Activated CD8-positive, alpha-beta memory T cell treated with anti-CD3 and anti-CD28 coated beads for 48 hours (primary cell): ENCODE results near the gene PIP4K2A.

Source experiments
- DNase-seq, 3 experiments: peaks; one replicate each; pipeline ENCODE4 v3.0.0-alpha.2; 2020; ENCODE audit warnings: low read depth in 2 of 3, low spot score in 2 of 3

The PIP4K2A gene

DNA sequence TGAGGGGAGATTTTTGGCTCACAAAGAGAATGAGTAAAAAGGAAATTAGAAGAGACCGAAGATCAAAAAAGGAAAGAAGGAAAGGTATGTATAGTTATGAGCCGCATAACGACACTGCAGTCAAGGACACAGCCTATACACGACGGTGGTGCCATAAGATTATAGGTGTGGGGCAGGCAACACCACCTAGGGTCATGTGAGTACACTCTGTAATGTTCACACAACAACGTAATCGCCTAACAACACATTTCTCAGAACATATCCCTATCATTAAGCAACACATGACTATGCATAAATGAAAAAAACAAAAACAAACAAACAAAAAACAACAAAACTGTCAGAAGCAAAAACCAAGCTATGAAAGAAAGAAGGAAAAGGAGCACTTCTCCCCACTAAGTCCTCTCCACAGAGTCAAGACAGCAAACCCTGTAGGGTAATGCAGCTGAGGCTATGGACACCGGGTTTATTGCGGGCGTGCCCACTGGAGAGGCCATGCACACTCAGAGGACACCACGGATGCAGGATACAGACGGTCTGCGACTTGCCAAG is 45.1 kb downstream of the PIP4K2A start:
- DNase-seq, result no peak

DNA sequence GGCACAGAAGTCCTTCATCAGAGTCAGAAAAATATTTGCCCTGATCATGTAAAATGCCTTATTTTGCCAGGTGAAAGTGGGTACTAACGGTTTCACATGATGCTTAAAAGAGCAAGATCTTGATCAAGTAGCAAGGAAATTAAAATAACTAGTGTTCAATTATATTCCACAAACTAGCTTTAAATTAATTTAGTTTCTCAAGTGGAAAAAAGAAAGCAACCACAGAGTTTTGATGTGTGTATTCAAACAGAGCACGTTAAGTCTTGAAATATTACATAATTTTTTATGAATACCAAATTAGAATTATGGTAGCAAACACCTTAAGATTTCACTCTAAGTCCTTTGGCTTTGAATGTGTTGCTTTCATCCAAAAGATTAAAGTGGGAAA is 47.3 kb downstream of the PIP4K2A start:
- no peak for DNase-seq

DNA sequence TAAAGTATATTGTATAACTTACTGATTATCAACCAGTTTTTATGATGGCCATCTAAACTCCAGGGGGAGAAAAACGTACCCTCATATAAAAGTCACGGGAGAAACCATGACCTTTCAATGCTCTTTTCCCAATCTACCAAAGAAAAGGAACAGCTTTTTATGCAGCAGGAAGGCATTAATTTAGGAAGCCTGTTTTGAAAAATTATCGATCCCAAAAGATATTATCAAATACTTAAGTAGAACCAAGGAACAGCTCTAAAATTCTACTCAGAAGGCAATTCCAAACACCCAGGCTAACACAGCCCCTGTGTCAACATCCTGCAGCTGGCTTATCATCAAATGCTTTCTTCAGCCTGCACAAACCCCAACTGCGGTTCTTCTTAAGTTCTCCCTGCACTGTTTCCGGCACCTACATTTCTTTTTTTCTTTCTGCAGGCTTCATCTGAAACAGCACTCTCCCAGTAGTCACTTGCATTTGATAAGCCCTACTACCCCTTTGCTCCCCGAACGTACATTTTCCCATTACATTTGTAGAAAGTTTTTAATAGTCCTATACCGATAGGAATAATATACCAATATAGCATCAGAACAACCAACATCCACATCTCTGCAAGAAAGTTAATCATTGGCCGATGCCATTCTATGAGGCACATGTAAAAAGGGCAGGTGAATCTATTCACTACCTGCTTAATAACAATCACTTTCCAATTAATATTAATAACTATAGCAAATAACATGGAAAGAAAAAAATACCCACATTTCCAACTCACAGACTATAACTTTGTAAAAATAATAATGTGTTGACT is 47.9 kb downstream of the PIP4K2A start:
- DNase-seq, result no peak

DNA sequence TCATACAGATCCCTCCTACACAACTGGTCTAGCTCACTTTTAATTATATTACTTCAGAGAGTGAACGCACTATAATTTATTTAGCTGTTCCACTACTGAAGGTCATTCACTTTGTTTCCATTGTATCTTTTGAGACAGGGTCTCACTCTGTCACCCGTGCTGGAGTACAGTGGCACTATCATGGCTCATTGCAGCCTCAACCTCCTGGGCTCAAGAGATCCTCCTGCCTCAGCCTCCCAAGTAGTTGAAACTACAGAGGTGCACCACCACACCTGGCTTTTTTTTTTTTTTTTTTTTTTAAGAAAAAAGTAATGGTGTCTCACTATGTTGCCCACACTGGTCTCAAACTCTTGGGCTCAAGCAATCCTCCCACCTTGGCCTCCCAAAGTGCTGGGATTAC is 49.0 kb downstream of the PIP4K2A start:
- DNase-seq, result no peak

DNA sequence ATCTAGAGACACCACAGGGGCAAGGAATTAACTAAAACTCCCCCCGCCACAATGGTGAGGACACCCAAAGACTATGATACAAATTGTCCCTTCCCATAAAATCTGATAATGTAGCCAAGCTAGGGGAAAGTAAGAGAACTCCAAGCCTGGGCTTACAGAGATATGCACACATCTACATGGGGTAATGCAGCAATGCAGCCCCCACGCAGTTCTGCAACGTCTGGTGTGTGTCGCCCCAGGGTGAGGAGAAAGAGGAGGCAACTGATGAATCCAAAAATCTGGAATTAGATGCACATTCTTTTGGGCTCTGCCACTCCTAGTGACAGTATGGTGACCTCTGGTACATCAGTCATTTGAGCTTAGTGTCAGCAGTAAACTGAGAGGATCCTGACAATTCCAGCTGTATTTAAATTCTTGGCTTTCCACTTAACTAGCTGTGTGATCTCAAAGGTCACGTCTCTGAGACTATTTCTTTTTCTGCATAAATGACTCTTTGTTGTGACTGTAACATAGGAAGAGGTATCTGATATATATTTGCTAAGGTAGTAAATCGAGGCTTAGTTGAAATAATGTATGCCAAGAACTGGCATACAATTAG is 51.5 kb downstream of the PIP4K2A start:
- DNase-seq, result no peak

DNA sequence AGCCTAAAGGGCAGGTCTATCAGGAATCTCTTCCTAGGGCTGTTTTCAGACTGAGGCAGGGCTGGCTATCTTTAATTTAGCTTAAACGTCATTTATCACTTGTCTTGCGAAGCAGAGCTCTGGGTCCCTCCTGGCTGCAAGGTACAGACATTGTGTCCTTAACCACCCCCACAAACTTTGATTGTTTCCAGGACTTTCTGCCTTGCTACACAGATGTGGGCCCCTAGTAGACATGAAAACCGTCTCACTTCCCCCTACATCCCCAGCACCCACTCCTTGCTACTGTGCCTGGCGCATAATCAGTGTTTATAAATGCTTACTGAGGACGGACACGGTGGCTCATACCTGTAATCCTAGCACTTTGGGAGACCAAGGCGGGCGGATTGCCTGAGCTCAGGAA is 54.5 kb downstream of the PIP4K2A start:
- no peak for DNase-seq

DNA sequence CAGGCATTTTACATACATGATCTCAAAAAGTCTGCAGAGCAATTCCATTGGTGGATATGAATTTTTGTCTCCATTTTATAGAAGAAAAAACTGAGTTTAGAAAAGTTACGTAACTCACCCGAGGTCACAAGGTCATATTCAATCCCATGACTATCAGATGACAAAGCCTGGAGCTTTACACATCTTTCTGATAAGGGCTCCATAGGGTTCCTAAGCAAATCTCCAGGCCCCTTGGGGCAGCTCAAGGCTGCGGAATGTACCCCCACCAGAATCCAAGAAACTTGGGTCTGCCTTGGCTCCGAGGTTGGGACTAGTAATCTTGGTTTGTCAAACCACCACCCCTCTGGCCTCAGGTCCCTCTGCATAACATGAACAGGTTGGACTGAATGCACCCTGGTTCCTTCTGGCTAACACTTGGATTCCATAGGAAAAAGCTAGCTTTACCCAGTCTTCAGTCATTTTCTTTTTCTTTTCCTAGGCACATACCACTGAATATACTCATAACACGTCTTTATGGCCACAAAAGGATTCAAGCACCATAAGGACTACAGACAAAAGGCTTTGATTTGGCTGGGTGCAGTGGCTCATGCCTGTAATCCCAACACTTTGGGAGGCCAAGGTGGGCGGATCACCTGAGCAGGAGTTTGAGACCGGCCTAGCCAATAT is 55.5 kb downstream of the PIP4K2A start:
- no peak for DNase-seq

DNA sequence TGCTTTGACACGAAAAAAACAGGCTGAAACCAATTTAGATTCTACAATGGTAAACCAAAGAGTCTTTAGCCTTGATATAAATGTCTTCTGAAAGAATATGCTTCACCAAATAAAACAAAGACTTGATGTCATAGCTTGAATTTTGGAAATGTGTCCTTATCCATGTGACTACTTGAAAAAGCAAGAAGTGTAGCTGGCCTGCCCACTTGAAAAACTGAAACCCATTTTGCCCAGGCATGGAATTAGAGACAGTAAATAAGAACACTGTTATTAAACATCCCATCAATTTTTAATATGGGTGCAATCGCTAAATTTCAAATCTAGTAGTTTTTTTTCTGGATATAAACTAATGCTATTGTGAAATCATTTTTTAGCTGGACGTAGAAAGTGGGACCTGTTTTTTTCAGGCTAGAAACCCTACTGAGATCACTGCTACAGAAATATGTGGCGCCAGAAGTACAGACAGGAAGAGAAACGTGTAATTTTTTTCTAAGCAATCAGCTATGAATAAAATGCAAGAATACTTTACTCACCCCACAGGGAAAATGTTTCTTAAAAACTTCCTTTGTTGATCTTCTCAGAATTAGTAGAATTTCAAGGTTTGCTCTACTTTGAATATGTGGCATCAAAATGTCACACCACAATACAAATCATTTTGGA is 56.7 kb downstream of the PIP4K2A start:
- no peak for DNase-seq

DNA sequence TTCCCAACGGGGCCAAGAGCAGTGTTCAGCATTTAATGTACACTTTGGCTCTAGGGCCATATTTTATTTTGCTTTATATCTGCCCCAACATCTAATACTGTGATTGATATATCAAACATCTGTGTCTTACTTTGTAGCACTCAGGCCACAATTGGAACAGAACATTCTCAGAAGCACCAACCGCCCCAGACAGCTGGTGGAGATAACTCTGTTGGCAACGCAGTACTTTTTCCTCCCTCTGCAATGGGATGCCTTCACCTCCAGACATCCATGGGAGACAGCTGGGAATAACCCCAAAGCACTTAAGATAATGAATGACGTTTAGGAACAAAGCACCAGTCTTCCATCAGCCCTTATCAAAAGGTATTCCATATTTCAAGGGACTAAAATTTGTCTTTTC is 57.4 kb downstream of the PIP4K2A start:
- DNase-seq, result no peak

DNA sequence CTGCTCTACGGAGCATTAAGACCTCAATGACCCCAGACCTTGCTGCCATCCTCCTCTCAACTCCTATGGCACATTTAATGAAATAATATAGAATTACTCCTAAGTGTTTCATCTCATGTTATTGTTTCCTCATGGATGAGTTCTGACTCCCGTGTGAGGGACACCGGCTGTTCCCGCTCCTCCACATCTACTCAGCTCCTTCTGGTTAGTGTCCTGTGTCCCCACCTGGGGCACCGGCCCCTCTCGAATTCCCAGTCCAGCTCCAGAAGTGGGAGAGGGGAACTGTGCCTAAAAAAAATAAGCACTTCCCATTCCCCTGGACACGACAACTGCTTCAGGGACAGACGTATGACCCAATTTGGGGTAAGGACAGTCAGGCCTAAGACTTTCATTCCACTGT is 58.3 kb downstream of the PIP4K2A start:
- no peak for DNase-seq

DNA sequence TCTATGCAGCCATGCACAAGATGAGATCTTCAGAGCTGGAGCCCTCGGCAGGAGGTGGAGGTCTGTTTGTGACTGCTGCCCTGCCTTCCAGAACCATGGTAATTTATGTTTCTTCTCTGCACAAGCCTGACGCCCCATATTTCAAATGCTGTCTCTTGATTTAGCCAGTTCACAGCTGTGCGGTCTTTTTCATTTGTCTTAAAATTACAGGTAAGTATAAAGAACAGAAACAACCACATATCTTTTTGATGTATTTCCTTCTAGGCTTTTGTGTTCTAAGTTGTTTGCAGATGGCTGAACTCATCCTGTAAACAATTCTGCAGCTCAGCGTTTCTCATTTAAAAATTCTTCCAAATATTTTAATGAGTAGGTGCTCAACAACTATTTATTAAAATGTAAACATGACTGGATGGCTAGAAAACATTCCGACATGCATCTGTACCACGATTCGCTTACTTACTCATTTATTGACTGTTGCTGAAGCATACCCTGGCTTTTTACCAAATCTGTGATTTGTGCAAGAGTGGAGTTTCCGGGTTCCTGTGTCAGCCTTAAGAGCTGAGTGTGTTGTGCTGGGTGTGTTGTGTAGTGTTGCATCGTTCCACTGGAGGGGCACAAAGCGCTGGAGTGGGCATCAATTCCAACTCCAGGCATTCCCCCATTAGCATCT is 58.9 kb downstream of the PIP4K2A start:
- DNase-seq, result no peak

DNA sequence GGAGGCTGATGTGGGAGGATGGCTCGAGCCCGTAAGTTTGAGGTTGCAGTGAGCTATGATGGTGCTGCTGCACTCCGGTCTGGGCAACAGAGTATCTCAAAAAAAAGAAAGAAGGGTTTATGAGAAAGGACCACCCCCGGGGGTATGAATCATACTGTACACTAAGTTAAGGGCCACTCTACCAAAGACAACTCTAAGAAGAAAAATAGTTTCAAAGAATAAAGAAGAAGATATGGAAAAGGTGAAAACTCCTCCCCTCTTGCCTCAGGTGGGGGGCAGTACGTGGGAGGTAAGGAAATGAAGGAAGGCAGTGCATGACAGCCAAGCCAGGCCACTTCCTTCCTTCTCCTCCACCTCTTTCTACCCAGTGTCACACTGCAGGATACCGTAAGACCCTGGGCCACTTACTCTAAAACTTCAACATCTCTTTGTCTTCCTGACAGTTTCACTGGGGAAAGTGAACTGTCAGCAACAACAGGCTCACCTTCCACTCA is 61.3 kb downstream of the PIP4K2A start:
- DNase-seq, result no peak

DNA sequence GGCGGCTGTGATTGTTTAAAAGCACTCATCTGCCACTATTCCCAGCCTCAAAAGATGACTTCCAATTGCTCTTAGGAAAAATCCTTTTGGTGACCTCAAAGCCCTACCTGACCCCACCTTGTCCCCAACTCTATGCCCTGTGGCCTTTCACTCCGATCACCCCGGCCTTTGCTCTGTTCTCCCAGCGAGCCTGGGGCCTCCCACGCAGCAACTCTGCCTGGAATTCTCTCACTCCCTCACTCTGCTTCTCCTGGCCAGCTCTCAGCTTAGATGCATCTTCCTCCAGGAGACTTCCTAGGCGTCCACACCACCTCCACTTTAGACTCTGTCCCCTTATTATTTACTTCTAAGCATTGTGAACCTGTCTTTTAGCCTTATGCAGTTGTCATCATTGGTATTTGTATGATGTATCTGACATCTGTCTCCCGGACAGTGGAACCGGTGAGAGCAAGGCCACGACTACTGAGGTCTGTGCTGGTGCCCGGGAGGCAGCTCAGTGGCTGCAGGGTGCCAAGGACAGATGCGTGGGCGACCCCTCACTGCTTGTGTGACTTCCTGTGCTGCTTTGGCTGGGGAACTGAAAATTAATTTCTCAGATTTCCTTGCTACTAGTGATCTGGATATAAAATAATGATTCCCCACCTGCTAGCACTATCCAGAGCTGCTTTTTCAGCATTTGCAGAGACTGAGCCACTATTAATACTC is 63.0 kb downstream of the PIP4K2A start:
- no peak for DNase-seq

DNA sequence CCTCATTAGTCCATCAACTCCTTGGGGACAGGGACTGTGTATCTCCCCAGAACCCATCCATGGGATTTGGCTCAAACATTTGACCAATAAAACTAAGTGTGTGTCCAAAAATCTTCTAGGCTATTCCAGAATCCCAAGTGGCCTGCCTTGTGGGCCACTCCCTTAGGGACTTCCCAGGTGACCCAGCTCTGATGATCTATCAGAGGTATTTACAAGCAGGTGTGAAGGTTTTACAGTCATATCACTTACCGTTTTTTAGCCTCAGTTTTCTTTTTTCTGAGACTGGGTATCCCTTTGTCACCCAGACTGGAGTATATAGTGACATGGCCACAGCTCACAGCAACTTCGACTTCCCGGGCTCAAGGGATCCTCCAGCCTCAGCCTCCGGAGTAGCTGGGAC is 64.4 kb downstream of the PIP4K2A start:
- no peak for DNase-seq

DNA sequence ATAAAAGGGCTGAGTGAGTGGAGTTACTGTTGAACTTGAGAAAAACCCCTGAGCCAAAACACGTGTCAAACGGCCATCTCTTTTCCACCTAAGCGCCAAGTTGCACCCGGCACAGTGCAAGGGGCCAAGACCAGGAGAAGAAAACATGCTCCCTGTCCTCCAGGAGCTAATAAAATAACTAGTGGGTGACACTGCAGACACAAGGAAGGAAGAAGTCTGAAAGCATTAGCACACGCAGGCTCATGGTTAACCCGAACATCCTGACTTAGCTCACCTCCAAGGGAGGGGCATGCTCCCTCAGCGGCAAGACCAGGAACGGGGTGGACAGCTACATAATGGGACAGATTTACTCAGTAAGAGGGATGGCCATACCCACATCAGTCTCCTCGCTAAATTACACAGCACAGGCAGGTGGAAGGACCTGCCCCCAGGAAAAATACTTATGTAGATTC is 65.0 kb downstream of the PIP4K2A start:
- no peak for DNase-seq

DNA sequence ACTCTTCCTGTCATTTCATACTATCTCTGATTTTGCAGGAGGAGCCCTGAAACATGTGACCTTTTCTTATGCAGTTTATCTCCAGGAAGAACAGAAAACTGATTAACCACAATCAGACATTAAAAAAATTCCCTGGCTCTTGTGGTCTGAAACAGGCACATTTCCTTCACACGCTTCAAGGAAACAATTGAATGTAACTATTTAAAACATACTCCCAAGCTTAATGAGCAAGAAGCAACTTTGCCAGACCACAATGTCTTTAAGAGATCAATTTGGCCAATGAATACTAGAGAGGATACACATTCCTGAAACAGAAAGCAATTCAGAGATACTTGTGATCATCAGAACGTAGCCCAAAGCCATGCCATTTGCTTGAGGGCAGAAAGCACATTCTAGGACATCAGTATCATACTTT is 65.8 kb downstream of the PIP4K2A start:
- no peak for DNase-seq

DNA sequence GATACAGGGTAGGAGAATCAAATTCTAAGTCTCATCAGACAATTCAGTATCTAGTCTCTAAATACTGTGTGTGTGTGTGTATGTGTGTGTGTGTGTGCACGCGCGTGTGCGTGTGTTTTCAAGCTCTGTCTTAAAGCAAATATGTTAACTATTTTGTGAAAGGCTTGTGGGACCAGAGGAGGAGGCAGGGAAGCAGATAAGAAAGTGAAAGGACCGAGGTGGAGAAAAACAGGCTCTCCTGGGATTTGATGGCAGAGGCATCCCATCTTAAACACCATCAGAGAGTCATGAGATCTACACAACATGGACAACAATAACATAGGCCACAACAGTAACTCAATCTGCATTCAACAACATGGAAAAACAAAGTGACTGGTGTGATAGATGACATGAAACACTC is 67.1 kb downstream of the PIP4K2A start:
- DNase-seq, result no peak

DNA sequence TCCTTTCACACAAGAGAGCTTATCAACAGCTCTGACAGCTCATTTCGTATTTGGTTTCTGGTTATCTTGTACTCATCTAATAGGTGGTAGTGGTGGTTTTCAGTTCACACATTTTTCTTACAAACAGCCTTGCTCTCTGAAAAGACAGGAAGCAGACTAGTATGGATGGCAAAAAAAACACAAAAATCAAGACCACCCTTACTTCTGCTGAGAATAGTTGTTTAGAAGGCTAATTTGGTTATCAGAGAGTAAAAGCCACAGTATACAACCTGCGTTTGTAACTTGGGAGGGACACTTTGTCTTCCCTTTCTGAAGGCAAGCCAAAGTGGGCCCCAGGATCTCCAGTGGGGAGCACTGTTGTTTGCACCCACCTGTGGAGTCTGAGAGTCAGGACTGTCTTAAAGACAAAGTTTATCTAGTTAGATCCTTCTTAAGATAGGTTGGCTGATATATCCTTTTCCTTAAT is 68.0 kb downstream of the PIP4K2A start:
- no peak for DNase-seq

DNA sequence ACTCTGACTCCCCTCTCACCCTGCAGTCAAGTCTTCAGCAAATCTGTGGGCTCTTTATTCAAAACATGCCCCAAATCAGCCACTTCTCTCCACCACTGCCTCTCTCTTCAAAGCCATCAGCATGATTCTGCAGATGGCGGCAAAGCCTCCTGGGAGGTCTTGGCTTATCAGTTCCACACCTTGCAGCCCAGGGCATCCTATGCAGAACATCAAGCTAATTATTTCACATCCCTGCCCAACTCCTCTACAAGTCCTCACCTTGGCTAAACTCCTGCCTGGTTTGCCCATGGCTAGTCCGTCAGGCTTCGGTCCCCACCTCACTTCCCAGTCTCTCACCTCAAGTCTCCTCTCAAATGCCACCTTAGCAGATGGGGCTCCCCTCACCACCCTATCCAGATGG is 70.2 kb downstream of the PIP4K2A start:
- DNase-seq, result no peak

DNA sequence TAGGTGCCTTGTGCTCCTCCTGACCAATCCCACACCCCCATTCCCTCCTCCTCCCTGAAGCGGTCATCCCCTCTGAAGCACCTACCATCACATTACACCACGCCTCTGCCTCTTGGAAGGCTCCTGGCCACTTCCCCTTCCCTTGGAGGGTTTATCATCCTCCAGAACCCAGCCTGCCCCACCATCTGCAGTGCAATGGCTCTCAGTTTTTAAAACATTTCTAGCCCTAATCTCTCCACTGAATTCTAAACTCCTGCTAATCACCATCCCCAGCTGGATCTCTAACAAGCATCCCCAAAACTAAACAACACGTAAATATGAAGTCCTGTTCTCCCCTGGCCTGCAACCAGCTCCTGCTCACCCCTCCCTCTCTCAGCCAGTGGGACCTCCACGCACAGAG is 70.6 kb downstream of the PIP4K2A start:
- DNase-seq, result no peak
